Measurements from ENCODE around the gene TSACC. TPM values are rescaled to one million over a fixed set of nuclear protein-coding genes. Genes with fewer than 3 reads are reported as not detected.

The TSACC gene
- total RNA-seq, 2 donors from 2014 or later: not detected

- intact Hi-C loops (cut with DNase I): no loop called here
- Histone ChIP-seq H3K27me3 (peaks cover 0 to 6% of the 10 kb centered on the region in 2 donors), H3K4me3 (no peak overlapping the region), H3K36me3 (replicated peaks in 1 of 2; ENCODE audit: insufficient read depth in 1 of 2, low read depth in 2 of 2) (no peaks in the 10 kb centered on the region), H3K9me3 (no peaks in the 10 kb centered on the region), H3K4me1 (peaks cover 2% of the 10 kb centered on the region), H3K27ac (no peak overlapping the region)
- ATAC-seq (no peak), DNase-seq (no peak)
- TF ChIP-seq CTCF (IDR thresholded peaks at IDR 0.05): no peak
- TF ChIP-seq POLR2A (IDR thresholded peaks at IDR 0.05): no peak
Observed at GRCh38 chr1:156393095-156393494, 54.8 kb downstream of the TSACC start.

- TF ChIP-seq POLR2A (IDR thresholded peaks at IDR 0.05) (no peak), CTCF (IDR thresholded peaks at IDR 0.05) (no peak)
- WGBS, 2 donors: 84 to 89% methylated on average over 6 to 9 of the region's 9 CpGs
- no peak for DNase-seq
- Histone ChIP-seq H3K27me3 (no peaks in the 10 kb centered on the region), H3K4me1 (no peaks in the 10 kb centered on the region), H3K9me3 (no peaks in the 10 kb centered on the region), H3K27ac (no peak overlapping the region), H3K36me3 (replicated peaks in 1 of 2; ENCODE audit: insufficient read depth in 1 of 2, low read depth in 2 of 2) (no peaks in the 10 kb centered on the region), H3K4me3 (no peak overlapping the region)
- intact Hi-C loops (cut with DNase I): no loop called here
- ATAC-seq: no peak
Observed at GRCh38 chr1:156394082-156394481, 55.8 kb downstream of the TSACC start.

DNA sequence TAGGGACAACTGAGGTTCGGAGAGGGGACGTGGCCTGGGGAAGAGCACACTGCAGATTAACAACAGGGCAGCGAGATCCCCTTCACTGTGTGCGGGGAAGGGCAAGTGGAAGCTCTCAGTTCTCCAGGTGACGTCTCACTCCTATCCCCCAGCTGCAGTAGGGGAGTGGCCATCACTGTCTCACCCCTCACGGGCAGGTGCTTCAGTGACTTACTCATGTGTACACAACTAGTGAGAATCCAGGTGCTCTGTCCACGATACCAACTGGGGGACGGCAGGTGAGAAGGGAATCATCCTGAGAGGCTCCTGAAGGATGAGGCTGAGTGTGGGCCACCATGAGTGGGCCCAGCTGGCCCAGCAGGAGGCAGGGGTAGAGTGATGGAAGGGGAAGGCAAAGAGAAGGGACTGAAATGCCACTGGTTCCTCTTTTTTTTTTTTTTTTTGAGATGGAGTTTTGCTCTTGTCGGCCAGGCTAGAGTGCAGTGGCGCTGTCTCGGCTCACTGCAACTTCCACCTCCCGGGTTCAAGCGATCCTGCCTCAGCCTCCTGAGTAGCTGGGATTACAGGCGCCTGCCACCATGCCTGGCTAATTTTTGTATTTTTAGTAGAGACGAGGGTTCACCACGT, 56.6 kb downstream of the TSACC start:
- no peak overlapping the region for H3K27ac ChIP-seq
- no peaks in the 10 kb centered on the region for H3K4me1 ChIP-seq
- no peaks in the 10 kb centered on the region for H3K36me3 ChIP-seq (replicated peaks in 1 of 2; ENCODE audit: insufficient read depth in 1 of 2, low read depth in 2 of 2)
- no peaks in the 10 kb centered on the region for H3K27me3 ChIP-seq
- 75 to 85% methylated on average over 10 to 16 of the region's 16 CpGs for WGBS, 2 donors
- ATAC-seq (no peak), DNase-seq (no peak)
- H3K4me3 ChIP-seq: no peak overlapping the region
- TF ChIP-seq CTCF (IDR thresholded peaks at IDR 0.05) (no peak), POLR2A (IDR thresholded peaks at IDR 0.05) (no peak)
- intact Hi-C loops (cut with DNase I): no loop called here
- no peaks in the 10 kb centered on the region for H3K9me3 ChIP-seq

Other genes starting within 250 kb of the TSACC start
- 100 to 1,000 TPM; 152 to 186 TPM for gene LMNA, start 223.8 kb upstream of the TSACC start, total RNA-seq
- gene SEMA4A, start 184.9 kb upstream of the TSACC start, total RNA-seq: 10 to 100 TPM in 1 of 2 donors, 1 to 10 TPM in 1; 2.6 to 11.9 TPM
- 10 to 100 TPM in 1 of 2 donors, 1 to 10 TPM in 1; 5.2 to 13.2 TPM for gene SLC25A44, start 144.4 kb upstream of the TSACC start, total RNA-seq
- gene PMF1, start 125.5 kb upstream of the TSACC start, total RNA-seq: 10 to 100 TPM; 37.6 to 43.1 TPM
- gene BGLAP, start 96.3 kb upstream of the TSACC start, total RNA-seq: under 1 TPM in 1 of 2 donors, not detected in 1; 0.52 TPM
- gene PAQR6, start 90.5 kb upstream of the TSACC start, total RNA-seq: under 1 TPM in 1 of 2 donors, not detected in 1; 0.33 TPM
- 10 to 100 TPM; 28.3 to 35.6 TPM for gene SMG5, start 55.7 kb upstream of the TSACC start, total RNA-seq
- 1 to 10 TPM in 1 of 2 donors, not detected in 1; 2.3 TPM for gene TMEM79, start 54.2 kb upstream of the TSACC start, total RNA-seq
- gene GLMP, start 42.8 kb upstream of the TSACC start, total RNA-seq: 10 to 100 TPM; 16.5 to 24.4 TPM
- gene VHLL, start 39.2 kb upstream of the TSACC start, total RNA-seq: not detected
- 100 to 1,000 TPM; 104 to 106 TPM for gene CCT3, start 234 bp upstream of the TSACC start, total RNA-seq
- gene RHBG, start 30.7 kb downstream of the TSACC start, total RNA-seq: 1 to 10 TPM in 1 of 2 donors, not detected in 1; 3.3 TPM
- gene MEF2D, start 162.2 kb downstream of the TSACC start, total RNA-seq: 10 to 100 TPM; 15.6 to 18.1 TPM
- under 1 TPM in 1 of 2 donors, not detected in 1; 0.52 TPM for gene IQGAP3, start 234.0 kb downstream of the TSACC start, total RNA-seq
- not detected for gene TTC24, start 241.2 kb downstream of the TSACC start, total RNA-seq